SK-N-SH (cell line): ENCODE data around the gene TMEM147. TPM values are rescaled to one million over a fixed set of nuclear protein-coding genes. Genes with fewer than 3 reads are reported as not detected.

Experiments
- CTCF ChIA-PET: fragments of 300-600, 350-600 bp; formaldehyde crosslinking; extraction: SDS; loops from one replicate; lab custom pipeline; 2021; lab: Yijun Ruan, JAX
- POLR2A ChIA-PET: fragments of 350-600 bp; sonication (Branson Sonifier 250); formaldehyde crosslinking; extraction: SDS; loops from one replicate; lab custom pipeline; 2020; ENCODE audit warnings: antibody characterized with exemption, inconsistent platforms; lab: Yijun Ruan, JAX
- DNase-seq: peaks from one replicate; pipeline ENCODE4 v3.0.0; 2012
- H2AFZ ChIP-seq: fragments of 200-600 bp; sonication (generic); 2 replicates; pipeline ENCODE4 v1.8.1; 2016; ENCODE audit warnings: antibody characterized with exemption, mild to moderate bottlenecking, low read depth
- H3F3A ChIP-seq: fragments of 200-600 bp; sonication (generic); replicated peaks from 2 replicates; pipeline ENCODE3; 2016; ENCODE audit warnings: antibody characterized with exemption, mild to moderate bottlenecking; ENCODE audit not compliant: insufficient read depth
- H3K27ac ChIP-seq, 2 experiments: fragments of 200-500 bp in 1 of 2; fragments of 200-600 bp in 1 of 2; sonication (Bioruptor generic) in 1 of 2; sonication (generic), shearing (Covaris generic) in 1 of 2; 2 replicates each; pipeline versions ENCODE4 v1.5.1 to v1.6.1; 2014 to 2016; ENCODE audit warnings: low read depth in 2 of 2, inconsistent platforms in 1 of 2, low read length in 1 of 2, mild to moderate bottlenecking in 1 of 2, mixed read lengths in 1 of 2
- H3K27me3 ChIP-seq: fragments of 200-600 bp; sonication (generic), shearing (Covaris generic); 2 replicates; pipeline ENCODE4 v1.6.1; 2016; ENCODE audit warnings: mixed run types; ENCODE audit not compliant: insufficient read depth
- H3K36me3 ChIP-seq, 2 experiments: fragments of 200-500 bp in 1 of 2; fragments of 200-600 bp in 1 of 2; sonication (Bioruptor generic) in 1 of 2; sonication (generic) in 1 of 2; replicated peaks in 1 of 2; 2 replicates each; pipeline versions ENCODE3 to v1.5.1; 2014 to 2016; ENCODE audit warnings: low read length in 1 of 2, mild to moderate bottlenecking in 1 of 2; ENCODE audit not compliant: insufficient read depth in 2 of 2, control insufficient read depth in 1 of 2
- H3K4me1 ChIP-seq, 2 experiments: fragments of 200-500 bp in 1 of 2; fragments of 200-600 bp in 1 of 2; sonication (Bioruptor generic) in 1 of 2; sonication (generic), shearing (Covaris generic) in 1 of 2; 2 replicates each; pipeline versions ENCODE4 v1.5.1 to v1.6.1; 2014 to 2016; ENCODE audit warnings: low read depth in 1 of 2, low read length in 1 of 2, mixed run types in 1 of 2; ENCODE audit not compliant: insufficient read depth in 2 of 2, control insufficient read depth in 1 of 2
- H3K4me2 ChIP-seq: fragments of 200-600 bp; sonication (generic), shearing (Covaris generic); 2 replicates; pipeline ENCODE4 v1.6.1; 2017; ENCODE audit warnings: mixed run types
- H3K4me3 ChIP-seq, 2 experiments: fragments of 200-500 bp in 1 of 2; fragments of 200-600 bp in 1 of 2; sonication (Bioruptor generic) in 1 of 2; sonication (generic), shearing (Covaris generic) in 1 of 2; 2 replicates each; pipeline versions ENCODE4 v1.5.1 to v1.8.1; 2014 to 2016; ENCODE audit warnings: low read depth in 2 of 2, inconsistent platforms in 1 of 2, low read length in 1 of 2, mild to moderate bottlenecking in 1 of 2, mixed read lengths in 1 of 2, moderate library complexity in 1 of 2
- H3K79me2 ChIP-seq: fragments of 200-600 bp; sonication (generic); 2 replicates; pipeline ENCODE4 v1.8.1; 2017; ENCODE audit warnings: mild to moderate bottlenecking; ENCODE audit not compliant: insufficient read depth
- H3K9ac ChIP-seq: fragments of 200-600 bp; sonication (generic); 2 replicates; pipeline ENCODE4 v1.6.1; 2017; ENCODE audit warnings: mixed run types
- H3K9me2 ChIP-seq: fragments of 200-600 bp; sonication (generic); 2 replicates; pipeline ENCODE4 v1.6.1; 2017; ENCODE audit warnings: mixed run types
- H3K9me3 ChIP-seq: fragments of 200-600 bp; sonication (generic); 2 replicates; pipeline ENCODE4 v1.6.1; 2017; ENCODE audit warnings: mixed run types, mild to moderate bottlenecking, moderate library complexity
- H4K20me1 ChIP-seq: fragments of 200-600 bp; sonication (generic); 2 replicates; pipeline ENCODE4 v1.6.1; 2017; ENCODE audit warnings: mild to moderate bottlenecking, mixed run types; ENCODE audit not compliant: insufficient read depth
- CTCF ChIP-seq: fragments of 200-600 bp; sonication (generic); IDR thresholded peaks from 2 replicates; pipeline ENCODE4 v1.6.1; 2017; ENCODE audit warnings: antibody characterized with exemption, mild to moderate bottlenecking, moderate library complexity
- EP300 ChIP-seq, 2 experiments: IDR thresholded peaks; 2 replicates each; pipeline versions ENCODE4 v1.4.0 to v1.6.1; 2012; ENCODE audit warnings: borderline replicate concordance in 1 of 2, low read depth in 1 of 2, low read length in 1 of 2
- FOXM1 ChIP-seq: IDR thresholded peaks from 2 replicates; pipeline ENCODE4 v1.4.0; 2012; ENCODE audit warnings: low read depth, mild to moderate bottlenecking
- JUND ChIP-seq: IDR thresholded peaks from 2 replicates; pipeline ENCODE4 v1.4.0; 2012
- NRF1 ChIP-seq: IDR thresholded peaks from 2 replicates; pipeline ENCODE4 v1.6.1; 2012; ENCODE audit warnings: low read depth, mild to moderate bottlenecking, low read length
- PBX3 ChIP-seq: IDR thresholded peaks from 2 replicates; pipeline ENCODE4; 2012
- POLR2AphosphoS5 ChIP-seq: IDR thresholded peaks from 2 replicates; pipeline ENCODE4 v1.6.1; 2012; ENCODE audit warnings: low read depth, low read length
- RCOR1 ChIP-seq: fragments of 150-350 bp; IDR thresholded peaks from 2 replicates; pipeline ENCODE4 v1.6.1; 2017; ENCODE audit warnings: antibody characterized with exemption, low read length
- REST ChIP-seq: IDR thresholded peaks from 2 replicates; pipeline ENCODE4 v1.6.1; 2012; ENCODE audit warnings: mild to moderate bottlenecking, low read depth, low read length, moderate library complexity
- SIN3A ChIP-seq: IDR thresholded peaks from 2 replicates; pipeline ENCODE4 v1.6.1; 2012; ENCODE audit warnings: low read depth, mild to moderate bottlenecking, low read length, moderate library complexity, borderline replicate concordance
- TAF1 ChIP-seq: IDR thresholded peaks from 2 replicates; pipeline ENCODE4 v1.6.1; 2012; ENCODE audit warnings: low read depth, mild to moderate bottlenecking, low read length, moderate library complexity, borderline replicate concordance
- TCF12 ChIP-seq: IDR thresholded peaks from 2 replicates; pipeline ENCODE4 v1.4.0; 2012
- TEAD4 ChIP-seq: IDR thresholded peaks from 2 replicates; pipeline ENCODE4 v1.4.0; 2012; ENCODE audit warnings: mild to moderate bottlenecking, borderline replicate concordance; ENCODE audit not compliant: insufficient read depth
- WGBS: methylation state at CpG from one replicate; pipeline ENCODE4 v1.1.6; 2017; ENCODE audit warnings: low lambda C conversion rate; 5-methylcytosine and 5-hydroxymethylcytosine counted together
- polyA plus RNA-seq, 3 experiments: library from polyadenylated mRNA; depleted of rRNA; stranded (reverse); fragments of >200 nt; gene quantifications; 2 replicates each; pipeline ENCODE4 v1.2.3, GENCODE V29; 2012

TMEM147 gene
- polyA plus RNA-seq, 1 of the 3 experiments (the other 2 are of a cell fraction): 202 TPM

GRCh38 chr19:35539314-35539713 is 6.1 kb upstream of the TMEM147 start:
- ChIA-PET CTCF (no interaction called here), POLR2A (no interaction called here)
- WGBS: 85% methylated on average over 6 of the region's 6 CpGs
- Histone ChIP-seq H3K36me3 (peaks cover 0 to 7% of the 10 kb centered on the region in 2 experiments), H3K4me1 (peaks cover 0 to 8% of the 10 kb centered on the region in 2 experiments; a peak in 2 of 4 replicates), H3K4me2 (no peak overlapping the region), H3F3A (no peaks in the 10 kb centered on the region), H3K27me3 (peaks cover 15% of the 10 kb centered on the region), H3K9me2 (no peaks in the 10 kb centered on the region), H4K20me1 (no peaks in the 10 kb centered on the region), H3K4me3 (no peak overlapping the region), H2AFZ (no peak overlapping the region), H3K9me3 (no peaks in the 10 kb centered on the region), H3K27ac (no peak overlapping the region), H3K79me2 (peaks cover 5% of the 10 kb centered on the region; the same call in 1 of the 2 replicates), H3K9ac (no peak overlapping the region)
- TF ChIP-seq CTCF (no peak), POLR2AphosphoS5 (no peak), TCF12 (no peak)
- no peak for DNase-seq

GRCh38 chr19:35539850-35540249 is 5.6 kb upstream of the TMEM147 start:
- TF ChIP-seq NRF1 (no peak), SIN3A (no peak), TEAD4 (no peak), PBX3 (no peak), POLR2AphosphoS5 (no peak), RCOR1 (no peak), EP300 (IDR thresholded peaks at IDR 0.05; ENCODE audit: borderline replicate concordance in 1 of 2, low read depth in 1 of 2, low read length in 1 of 2) (no peak), JUND (no peak), REST (no peak), TAF1 (no peak), TCF12 (no peak), FOXM1 (no peak), CTCF (no peak)
- Histone ChIP-seq H4K20me1 (no peaks in the 10 kb centered on the region), H3K9me2 (no peaks in the 10 kb centered on the region), H3K27me3 (peaks cover 10% of the 10 kb centered on the region; the same call in 1 of the 2 replicates), H3F3A (no peaks in the 10 kb centered on the region), H3K36me3 (peaks cover 0 to 7% of the 10 kb centered on the region in 2 experiments), H3K79me2 (peaks cover 10% of the 10 kb centered on the region; the same call in 1 of the 2 replicates), H3K4me2 (no peak overlapping the region), H3K27ac (no peak overlapping the region), H3K4me3 (no peak overlapping the region), H3K9me3 (no peaks in the 10 kb centered on the region), H3K9ac (no peak overlapping the region), H3K4me1 (peaks cover 0 to 12% of the 10 kb centered on the region in 2 experiments; a peak in 2 of 4 replicates), H2AFZ (no peak overlapping the region)
- 89% methylated on average over 12 of the region's 12 CpGs for WGBS
- ChIA-PET POLR2A (no interaction called here), CTCF (interaction anchor here (0.6 kb wide), 1 partner anchor 45 kb away, joined by 3 read pairs; no protein-coding TSS in a partner anchor)
- no peak for DNase-seq
